K562 (cell line): ENCODE data around the gene ZNF628. TPM values are rescaled to one million over a fixed set of nuclear protein-coding genes. Genes with fewer than 3 reads are reported as not detected.

Source experiments
- ATAC-seq: fragments of 200-7000 bp; cut with Tn5 transposase; 3 replicates; pipeline ENCODE4 v1.9.1; 2020; ENCODE audit warnings: moderate library complexity
- BruUV-seq: library from RNA; stranded (reverse); fragments of 400-500 nt; replicated peaks from 2 replicates; lab custom pipeline; 2021; lab: Mats Ljungman, UMichigan
- CTCF ChIA-PET: fragments of 300-600 bp; formaldehyde crosslinking; extraction: SDS; loops from one replicate; lab custom pipeline; 2021; ENCODE audit warnings: low intra/inter-chr PET ratio; lab: Yijun Ruan, JAX
- POLR2A ChIA-PET: fragments of 300-600, 350-650 bp; sonication (Branson Sonifier 250); formaldehyde crosslinking; extraction: SDS; loops from one replicate; lab custom pipeline; 2021; ENCODE audit warnings: antibody characterized with exemption, inconsistent platforms; lab: Yijun Ruan, JAX
- DNase-seq, 4 experiments: peaks; one replicate each; pipeline versions ENCODE4 v3.0.0 to v3.0.0-alpha.2; 2011 to 2018; ENCODE audit warnings: low spot score in 3 of 4, mixed read lengths in 3 of 4; ENCODE audit errors: extremely low read depth in 1 of 4
- FAIRE-seq: peaks from 2 replicates; lab custom pipeline; 2011; peaks lifted over from hg19 to GRCh38; lab: Jason Lieb, UNC
- H2AFZ ChIP-seq: 2 replicates; pipeline ENCODE4 v1.6.0; 2011; ENCODE audit warnings: low read depth, low read length, control low read depth, inconsistent platforms
- H3K27ac ChIP-seq: fragments of 200-600 bp; 3 replicates; pipeline ENCODE4 v1.8.0; 2011; ENCODE audit warnings: low read depth, mild to moderate bottlenecking, control low read depth, inconsistent platforms, low read length, moderate library complexity, mixed read lengths; ENCODE audit errors: extremely low read depth
- H3K27me3 ChIP-seq, 2 experiments: fragments of 300-600 bp in 1 of 2; 2 replicates in 1 of 2; 3 replicates in 1 of 2; pipeline versions ENCODE4 v1.6.0 to v1.8.0; 2011; ENCODE audit warnings: inconsistent platforms in 2 of 2, low read length in 2 of 2, mild to moderate bottlenecking in 1 of 2, mixed read lengths in 1 of 2, moderate library complexity in 1 of 2; ENCODE audit not compliant: control insufficient read depth in 2 of 2, insufficient read depth in 2 of 2
- H3K36me3 ChIP-seq: fragments of 300-600 bp; 3 replicates; pipeline ENCODE4 v1.8.0; 2011; ENCODE audit warnings: mild to moderate bottlenecking, low read length, inconsistent platforms; ENCODE audit not compliant: control insufficient read depth, insufficient read depth
- H3K4me1 ChIP-seq, 2 experiments: fragments of 200-600 bp in 1 of 2; replicated peaks in 1 of 2; 2 replicates in 1 of 2; 3 replicates in 1 of 2; pipeline versions ENCODE4 v1.5.1 to v1.8.0; 2011; ENCODE audit warnings: inconsistent platforms in 2 of 2, low read length in 2 of 2, mild to moderate bottlenecking in 1 of 2, mixed read lengths in 1 of 2, moderate library complexity in 1 of 2; ENCODE audit not compliant: control insufficient read depth in 2 of 2, insufficient read depth in 2 of 2
- H3K4me2 ChIP-seq: 2 replicates; pipeline ENCODE4 v1.6.1; 2011; ENCODE audit warnings: low read length, control low read depth, inconsistent platforms, mixed read lengths; ENCODE audit not compliant: insufficient read depth
- H3K4me3 ChIP-seq: fragments of 200-600 bp; sonication (generic), shearing (Covaris generic); 2 replicates; pipeline ENCODE4 v1.5.1; 2016; ENCODE audit warnings: control low read depth, inconsistent platforms
- H3K79me2 ChIP-seq: fragments of 200-600 bp; 3 replicates; pipeline ENCODE4 v1.8.0; 2011; ENCODE audit warnings: low read length, inconsistent platforms; ENCODE audit not compliant: control insufficient read depth, insufficient read depth
- H3K9ac ChIP-seq, 2 experiments: 2 replicates each; pipeline versions ENCODE4 v1.6.0 to v1.6.1; 2011; ENCODE audit warnings: low read depth in 2 of 2, low read length in 2 of 2, control low read depth in 1 of 2, inconsistent platforms in 1 of 2, mild to moderate bottlenecking in 1 of 2, mixed read lengths in 1 of 2; ENCODE audit not compliant: insufficient read depth in 1 of 2
- H3K9me1 ChIP-seq: one replicate; pipeline ENCODE4 v1.6.0; 2011; ENCODE audit warnings: inconsistent platforms, mild to moderate bottlenecking, low read length, moderate library complexity; ENCODE audit not compliant: control insufficient read depth, insufficient read depth
- H3K9me3 ChIP-seq: replicated peaks from 2 replicates; pipeline ENCODE4 v1.5.1; 2011; ENCODE audit warnings: low read depth, low read length, inconsistent platforms; ENCODE audit not compliant: control insufficient read depth, insufficient read depth
- H4K20me1 ChIP-seq: replicated peaks from 2 replicates; pipeline ENCODE4 v1.6.1; 2011; ENCODE audit warnings: low read length, inconsistent platforms, mixed read lengths; ENCODE audit not compliant: control insufficient read depth, insufficient read depth
- TOE1 ChIP-seq, 2 experiments: fragments of 450-650 bp in 1 of 2; sonication (generic) in 1 of 2; formaldehyde crosslinking in 1 of 2; IDR thresholded peaks; 2 replicates each; pipeline versions ENCODE4 v1.7.1 to v1.8.0; 2016 to 2022; ENCODE audit warnings: borderline replicate concordance in 2 of 2, mild to moderate bottlenecking in 2 of 2, antibody characterized with exemption in 1 of 2, inconsistent platforms in 1 of 2, low read depth in 1 of 2, missing genetic modification reagents in 1 of 2, moderate library complexity in 1 of 2
- TSC22D4 ChIP-seq: fragments of 450-650 bp; IDR thresholded peaks from 2 replicates; pipeline ENCODE4 v1.6.1; 2016; ENCODE audit warnings: missing genetic modification characterization, missing biosample characterization, control low read depth
- ZNF121 ChIP-seq: sonication (generic); formaldehyde crosslinking; conservative IDR thresholded peaks from 2 replicates; pipeline ENCODE4 v1.8.0; 2022; ENCODE audit warnings: missing genetic modification reagents
- WGBS: fragments of 100-300 bp; shearing (Covaris generic); methylation state at CpG from one replicate; pipeline ENCODE4 v1.1.6; 2016; ENCODE audit warnings: low coverage, mixed read lengths; ENCODE audit not compliant: insufficient coverage; ENCODE audit errors: missing lambda C conversion rate; 5-methylcytosine and 5-hydroxymethylcytosine counted together
- in situ Hi-C: fragments of 300-500 bp; cut with MboI; formaldehyde crosslinking; loops from 4 replicates; pipeline ENCODE4 v1.15.0; 2018; ENCODE audit warnings: inconsistent platforms, mixed read lengths
- intact Hi-C: fragments of 100-400 bp; cut with micrococcal nuclease; formaldehyde crosslinking; loops from 2 replicates; pipeline ENCODE4 v1.14.2; 2022
- polyA plus RNA-seq, 8 experiments: library from polyadenylated mRNA; depleted of rRNA in 4 of 8; stranded (reverse) in 5 of 8; unstranded in 3 of 8; fragments of >200 nt; fragmentation: Nextera tagmentation in 2 of 8; fragmentation: Illumina TruSeq in 1 of 8; extraction: Ambion mirVana in 2 of 8; extraction: Trizol in 1 of 8; gene quantifications; 2 replicates each; pipeline versions ENCODE4 v1.2.1 to v1.2.3, GENCODE V29; 2011 to 2014; ENCODE audit warnings: inconsistent platforms in 1 of 8, missing spikeins in 1 of 8
- total RNA-seq, 7 experiments: library from RNA; depleted of rRNA in 6 of 7; stranded (reverse); fragments of >200 nt in 6 of 7; fragmentation: Illumina TruSeq in 2 of 7; extraction: Trizol in 2 of 7; gene quantifications; 2 replicates each; pipeline versions ENCODE4 v1.2.1 to v1.2.3, GENCODE V29; 2011 to 2021; ENCODE audit warnings: low replicate concordance in 1 of 7
- TF ChIP-seq, protein P1 (sequence below): sonication (generic); formaldehyde crosslinking; IDR thresholded peaks from 2 replicates; pipeline ENCODE4 v1.9.0; 2022; ENCODE audit warnings: mild to moderate bottlenecking, missing genetic modification reagents

Gene ZNF628
- total and polyA plus RNA-seq, 9 of the 15 experiments (the other 6 are each of a cell fraction or from before 2014, with no cell fraction given), result 0.13 to 13.6 (median 2.2) TPM; not detected in 3

GRCh38 chr19:55474269-55475265 is 1.9 kb upstream of the ZNF628 start:
- CTCF ChIA-PET, result no interaction called here
- BruUV-seq, result no TSS peak
- DNase-seq (no peak), FAIRE-seq (no peak), ATAC-seq (no peak)
- Histone ChIP-seq H3K4me1 (peaks cover 27 to 52% of the 10 kb centered on the region in 2 experiments), H3K79me2 (peaks cover 16% of the 10 kb centered on the region), H3K27ac (peak overlapping the region; percentile 24; the same call in 1 of the 3 replicates), H4K20me1 (no peaks in the 10 kb centered on the region), H3K4me2 (peak overlapping the region; percentile 10), H3K27me3 (no peaks in the 10 kb centered on the region), H2AFZ (peak overlapping the region; percentile 73), H3K4me3 (no peak overlapping the region), H3K9ac (peak overlapping the region in 1 of 2 experiments; percentile 70; a peak in 2 of 4 replicates), H3K9me1 (no peaks in the 10 kb centered on the region), H3K9me3 (no peaks in the 10 kb centered on the region), H3K36me3 (no peaks in the 10 kb centered on the region; the same call in 1 of the 3 replicates)
- WGBS, result 93% methylated on average over 15 of the region's 19 CpGs
- TF ChIP-seq TSC22D4 (tag) (no peak), ZNF121 (peak; percentile 36; the same call in 1 of the 2 replicates), TOE1 (IDR thresholded peaks at IDR 0.05; ENCODE audit: borderline replicate concordance) (no peak), TOE1 (CRISPR knock-in tag; IDR thresholded peaks at IDR 0.05; ENCODE audit: borderline replicate concordance, low read depth) (0 out of 2 replicates have a peak, but pooled peaks have one; percentile 31)
- TF ChIP-seq, protein P1, sequence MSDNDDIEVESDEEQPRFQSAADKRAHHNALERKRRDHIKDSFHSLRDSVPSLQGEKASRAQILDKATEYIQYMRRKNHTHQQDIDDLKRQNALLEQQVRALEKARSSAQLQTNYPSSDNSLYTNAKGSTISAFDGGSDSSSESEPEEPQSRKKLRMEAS (CRISPR knock-in tag), result peak; percentile 12; the same call in 1 of the 2 replicates
- POLR2A ChIA-PET, result interaction anchor here (0.6 kb wide), 1 partner anchor 404 kb away, joined by 3 read pairs; no protein-coding TSS in a partner anchor
- in situ Hi-C loops, result no loop called here
- intact Hi-C loops, result no loop called here
